Jurkat, Clone E6-1 (cell line): ENCODE results near the gene GULP1.

ENCODE experiments used
- DNase-seq: peaks from one replicate; pipeline ENCODE4 v3.0.0-alpha.2; 2011; ENCODE audit warnings: low read depth, low spot score
- H3K4me3 ChIP-seq: 2 replicates; pipeline ENCODE4 v1.5.1; 2011; ENCODE audit warnings: mild to moderate bottlenecking, low read length, control low read depth, moderate library complexity

Gene GULP1

GRCh38 chr2:188318161-188318749 lies 26.6 kb downstream of the GULP1 start:
- H3K4me3 ChIP-seq = no peak overlapping the region
- DNase-seq = no peak

- no peak for DNase-seq
- no peak overlapping the region for H3K4me3 ChIP-seq
Measured at GRCh38 chr2:188319838-188320237, 28.2 kb downstream of the GULP1 start.

GRCh38 chr2:188320861-188321260 lies 29.2 kb downstream of the GULP1 start:
- no peak overlapping the region for H3K4me3 ChIP-seq

DNA sequence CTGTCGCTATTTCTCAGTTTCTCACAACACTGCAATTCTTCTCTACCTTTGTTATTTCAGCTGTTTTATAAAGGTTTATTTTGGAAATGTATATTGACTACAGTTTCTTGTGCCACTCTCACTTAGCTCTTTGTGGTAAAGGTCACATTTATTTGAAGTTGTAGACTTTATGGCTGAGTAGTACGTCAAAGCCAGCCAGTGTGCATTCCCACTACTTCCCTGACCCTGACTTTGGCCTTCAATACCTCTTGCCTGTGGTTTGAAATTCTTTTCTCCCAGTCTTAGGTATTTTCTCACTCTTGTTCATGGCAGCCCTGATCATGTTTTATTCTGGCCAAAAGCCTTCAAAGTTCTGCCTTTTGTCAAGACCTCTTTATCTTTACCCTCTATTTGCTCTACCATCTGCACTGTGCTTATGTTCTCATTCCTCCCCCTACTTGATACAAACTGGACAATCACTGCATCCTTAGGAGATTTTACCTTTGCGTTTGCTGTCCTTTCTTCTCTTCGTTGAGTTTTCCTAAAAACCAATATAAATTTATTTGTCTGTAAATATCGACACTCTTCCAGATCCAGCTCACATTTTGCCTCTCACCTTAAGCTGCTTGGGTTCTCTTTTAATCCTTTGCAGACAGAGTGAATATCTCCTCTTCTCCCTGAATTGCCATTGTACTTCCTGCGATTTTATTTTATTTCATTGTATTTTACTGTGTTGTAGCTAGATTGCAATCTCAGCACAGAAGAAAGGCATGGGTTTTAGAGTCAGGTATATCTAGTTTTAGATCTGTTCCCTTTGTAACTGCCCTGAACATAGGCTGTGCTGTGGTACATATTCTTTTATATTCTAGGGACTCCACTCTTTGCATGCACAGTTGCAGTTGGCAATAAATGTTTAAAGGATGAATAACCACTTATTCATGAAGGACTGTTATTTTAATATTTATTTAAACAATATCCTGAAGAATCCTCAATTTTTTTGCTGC lies 31.2 kb downstream of the GULP1 start:
- no peak overlapping the region for H3K4me3 ChIP-seq

More at GRCh38 chr2:188320861-188321260, 29.2 kb downstream of the GULP1 start:
- no peak for DNase-seq

GRCh38 chr2:188324067-188324466 lies 32.4 kb downstream of the GULP1 start:
- DNase-seq = no peak
- H3K4me3 ChIP-seq = no peak overlapping the region

More for the DNA sequence above, 31.2 kb downstream of the GULP1 start:
- DNase-seq = no peak

DNA sequence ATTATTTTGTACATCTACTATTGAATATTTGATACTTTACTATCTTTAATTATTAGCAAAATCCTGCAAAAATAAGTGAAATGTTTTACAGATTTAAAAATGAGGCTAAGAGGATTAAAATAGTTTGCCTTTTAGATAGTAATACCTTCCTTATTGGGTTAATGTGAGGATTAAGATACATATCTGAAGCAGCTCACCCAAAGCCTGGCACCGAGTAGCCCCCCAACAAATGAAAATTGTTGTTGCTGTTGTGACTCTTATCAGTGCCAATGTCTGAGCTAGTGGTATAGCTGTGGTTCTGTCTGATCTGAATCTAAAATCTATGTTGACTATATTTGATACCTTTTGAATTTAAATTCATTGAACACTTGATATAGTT lies 34.6 kb downstream of the GULP1 start:
- no peak overlapping the region for H3K4me3 ChIP-seq
- no peak for DNase-seq

DNA sequence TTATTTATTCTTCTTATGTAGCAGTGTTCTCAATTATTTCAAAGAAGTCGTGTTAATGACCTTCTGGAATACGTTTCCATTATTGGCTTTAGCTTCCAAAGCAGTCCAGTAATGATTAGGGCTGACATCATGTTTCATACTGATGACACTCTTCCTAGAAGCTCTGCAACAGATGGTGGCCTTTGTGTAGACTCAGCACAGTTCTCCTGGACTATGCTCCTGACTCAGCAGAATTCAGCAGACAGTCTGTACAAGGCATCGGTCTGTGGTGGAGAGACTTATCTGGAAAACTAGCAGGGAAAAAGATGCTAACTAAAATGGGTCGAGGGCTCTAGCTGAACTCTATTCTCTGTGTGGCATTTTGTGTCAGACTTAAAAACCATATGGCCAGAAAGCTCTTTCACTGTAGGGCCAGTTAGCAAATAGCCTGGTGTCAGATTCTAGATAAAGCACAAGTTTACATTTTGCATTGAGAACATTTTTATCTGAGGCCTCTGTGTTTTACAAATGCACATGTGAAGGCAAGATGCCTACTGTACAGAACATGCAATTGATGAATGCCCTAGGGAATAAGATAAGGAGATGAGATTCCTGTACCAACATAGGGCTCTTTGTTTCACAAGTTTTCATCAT lies 35.1 kb downstream of the GULP1 start:
- DNase-seq = no peak
- no peak overlapping the region for H3K4me3 ChIP-seq

- H3K4me3 ChIP-seq = no peak overlapping the region
- no peak for DNase-seq
Measured at GRCh38 chr2:188327518-188328213, 36.0 kb downstream of the GULP1 start.

DNA sequence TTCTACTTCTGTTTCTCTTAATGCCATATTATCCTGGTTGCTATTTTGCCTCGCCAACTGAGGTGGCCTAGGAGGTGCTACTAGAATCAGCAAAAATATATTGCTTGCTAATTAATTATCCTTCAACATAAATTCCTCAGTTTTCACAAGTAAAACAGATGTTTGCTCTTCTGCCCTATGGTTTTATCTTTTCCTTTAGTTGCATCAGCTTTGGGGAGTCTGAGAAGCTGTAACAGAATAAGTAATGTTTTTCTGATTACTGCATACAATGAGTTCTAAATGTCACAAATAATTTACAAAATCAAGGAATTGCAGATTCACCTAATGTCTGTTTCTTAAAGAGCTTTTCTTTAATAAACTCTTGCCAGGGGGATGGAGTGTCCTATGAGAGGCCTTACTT lies 36.7 kb downstream of the GULP1 start:
- DNase-seq = no peak
- no peak overlapping the region for H3K4me3 ChIP-seq

- H3K4me3 ChIP-seq = no peak overlapping the region
- DNase-seq = no peak
Measured at GRCh38 chr2:188330316-188331053, 38.8 kb downstream of the GULP1 start.

- DNase-seq = no peak
- H3K4me3 ChIP-seq = no peak overlapping the region
Measured at GRCh38 chr2:188332619-188333018, 40.9 kb downstream of the GULP1 start.

GRCh38 chr2:188333751-188334524 lies 42.3 kb downstream of the GULP1 start:
- H3K4me3 ChIP-seq = no peak overlapping the region
- no peak for DNase-seq

DNA sequence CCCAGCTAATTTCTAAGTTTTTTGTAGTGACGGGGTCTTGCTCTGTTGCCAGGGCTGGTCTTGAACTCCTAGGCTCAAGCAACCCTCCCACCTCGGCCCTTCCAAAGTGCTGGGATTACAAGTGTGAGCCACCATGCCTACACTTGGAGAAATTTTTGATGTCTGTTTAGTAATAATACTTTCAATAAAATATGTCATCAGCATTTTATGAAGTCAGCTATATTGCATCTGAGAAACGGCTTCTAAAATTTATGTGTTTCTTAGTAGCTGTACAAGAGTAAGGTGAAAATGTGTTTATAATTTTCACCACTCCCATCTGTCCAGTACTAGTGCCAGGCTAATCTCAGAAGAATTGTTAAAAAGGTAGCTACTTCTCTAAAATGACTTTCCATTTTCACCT lies 46.8 kb downstream of the GULP1 start:
- no peak for DNase-seq
- H3K4me3 ChIP-seq = no peak overlapping the region

DNA sequence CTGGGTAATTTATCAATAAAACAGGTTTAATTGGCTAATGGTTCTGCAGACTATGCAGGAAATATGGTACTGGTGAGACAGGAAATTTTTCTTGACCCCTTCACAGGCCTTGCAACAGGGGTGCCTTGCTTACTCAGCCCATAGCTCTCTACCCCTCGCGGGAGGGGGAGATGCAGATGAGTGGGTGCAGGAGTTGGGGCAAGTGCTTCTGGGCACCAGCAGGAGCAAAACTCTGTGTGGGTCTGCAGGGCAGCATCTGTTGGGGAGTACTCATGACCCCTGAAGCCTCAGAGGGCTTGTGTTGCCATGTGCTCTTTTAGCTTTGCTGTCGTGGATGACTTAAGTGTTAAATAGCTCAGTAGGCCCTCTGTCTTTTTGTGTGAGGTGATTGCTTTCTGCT lies 48.6 kb downstream of the GULP1 start:
- no peak overlapping the region for H3K4me3 ChIP-seq
- DNase-seq = no peak

DNA sequence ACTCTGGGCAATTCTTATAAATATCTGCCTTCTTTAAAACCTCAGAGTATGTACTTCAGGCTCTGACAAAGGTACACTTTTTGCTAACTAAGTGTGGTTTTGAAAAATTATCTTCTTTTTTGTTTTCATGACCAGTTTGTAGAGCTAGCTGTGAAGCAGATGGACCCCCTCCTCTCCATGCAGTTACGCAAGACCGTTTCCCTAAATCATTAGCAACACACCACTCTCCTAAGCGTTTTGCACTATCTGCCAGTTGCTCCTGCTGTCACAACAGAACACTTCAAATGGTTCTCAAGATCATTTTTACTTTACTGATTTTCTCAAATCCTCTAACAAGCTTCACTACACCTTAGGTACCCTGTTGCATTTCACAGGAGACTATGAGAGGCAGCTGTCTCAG lies 53.3 kb downstream of the GULP1 start:
- no peak overlapping the region for H3K4me3 ChIP-seq
- no peak for DNase-seq

DNA sequence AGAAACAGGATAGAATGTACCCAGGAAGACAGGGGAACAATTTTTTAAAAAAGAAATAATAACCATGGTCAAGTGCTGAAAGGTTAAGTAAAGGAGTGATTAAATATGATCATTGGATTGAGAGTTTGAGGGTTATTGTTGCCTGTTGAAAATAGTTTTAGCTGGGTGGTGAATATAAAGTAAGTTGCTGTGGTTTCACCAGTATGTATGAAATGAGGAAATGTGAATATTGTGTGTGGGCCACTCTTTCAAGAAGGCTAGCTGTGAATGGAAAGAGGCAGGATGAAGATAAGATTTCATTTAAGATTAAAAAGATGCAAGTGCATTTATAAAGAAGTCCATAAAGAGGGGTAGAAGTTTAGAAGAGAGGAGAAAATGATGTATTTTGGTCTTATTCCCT lies 53.8 kb downstream of the GULP1 start:
- DNase-seq = no peak
- H3K4me3 ChIP-seq = no peak overlapping the region

- no peak overlapping the region for H3K4me3 ChIP-seq
- no peak for DNase-seq
Measured at GRCh38 chr2:188345831-188346458, 54.3 kb downstream of the GULP1 start.

- no peak for DNase-seq
- no peak overlapping the region for H3K4me3 ChIP-seq
Measured at GRCh38 chr2:188349019-188349418, 57.3 kb downstream of the GULP1 start.
